ENCODE measurements around the gene EPC1.

The EPC1 gene

GRCh38 chr10:32331606-32332005, 15.4 kb downstream of the EPC1 start:
- no peak for DNase-seq

- DNase-seq: no peak
These were observed 16.7 kb downstream of the EPC1 start for GRCh38 chr10:32330214-32330613.

GRCh38 chr10:32329061-32329460, 17.9 kb downstream of the EPC1 start:
- DNase-seq: no peak

GRCh38 chr10:32328499-32328898, 18.5 kb downstream of the EPC1 start:
- DNase-seq: no peak

GRCh38 chr10:32327364-32327691, 19.6 kb downstream of the EPC1 start:
- DNase-seq: no peak

- DNase-seq: no peak
These were observed 20.1 kb downstream of the EPC1 start for GRCh38 chr10:32326680-32327363.

GRCh38 chr10:32326119-32326518, 20.8 kb downstream of the EPC1 start:
- no peak for DNase-seq

GRCh38 chr10:32323051-32323450, 23.9 kb downstream of the EPC1 start:
- no peak for DNase-seq

GRCh38 chr10:32321016-32321631, 25.8 kb downstream of the EPC1 start:
- no peak for DNase-seq

GRCh38 chr10:32318476-32318896, 28.5 kb downstream of the EPC1 start:
- no peak for DNase-seq

GRCh38 chr10:32317795-32318357, 29.1 kb downstream of the EPC1 start:
- no peak for DNase-seq

- no peak for DNase-seq
These were observed 31.5 kb downstream of the EPC1 start for GRCh38 chr10:32315424-32315823.

- no peak for DNase-seq
These were observed 32.4 kb downstream of the EPC1 start for GRCh38 chr10:32314588-32314987.

- no peak for DNase-seq
These were observed 38.8 kb downstream of the EPC1 start for GRCh38 chr10:32308027-32308603.

- no peak for DNase-seq
These were observed 39.3 kb downstream of the EPC1 start for GRCh38 chr10:32307609-32308008.

GRCh38 chr10:32299354-32299980, 47.5 kb downstream of the EPC1 start:
- no peak for DNase-seq

- no peak for DNase-seq
These were observed 48.7 kb downstream of the EPC1 start for GRCh38 chr10:32298075-32298812.

- no peak for DNase-seq
These were observed 51.9 kb downstream of the EPC1 start for GRCh38 chr10:32295027-32295426.

- DNase-seq: no peak
These were observed 53.4 kb downstream of the EPC1 start for GRCh38 chr10:32293581-32293980.

- no peak for DNase-seq
These were observed 67.2 kb downstream of the EPC1 start for GRCh38 chr10:32279795-32280194.

GRCh38 chr10:32273336-32273735, 73.6 kb downstream of the EPC1 start:
- DNase-seq: no peak

- DNase-seq: no peak
These were observed 75.3 kb downstream of the EPC1 start for GRCh38 chr10:32271617-32272016.
